HepG2 (cell line): ENCODE data around the gene RAB36. TPM values are rescaled to one million over a fixed set of nuclear protein-coding genes. Genes with fewer than 3 reads are reported as not detected.

Experiments
- CCAR2 ChIP-seq: fragments of 200-400 bp; formaldehyde crosslinking; optimal IDR thresholded peaks from 2 replicates; pipeline ENCODE3; 2018; ENCODE audit warnings: low read depth, mild to moderate bottlenecking, low read length, moderate library complexity
- DMAP1 ChIP-seq: IDR thresholded peaks from 2 replicates; pipeline ENCODE4 v1.6.1; 2016
- DMTF1 ChIP-seq: sonication (generic); formaldehyde crosslinking; IDR thresholded peaks from 2 replicates; pipeline ENCODE4 v1.4.0; 2020; ENCODE audit warnings: mild to moderate bottlenecking, missing genetic modification reagents
- ELF1 ChIP-seq: sonication (generic); formaldehyde crosslinking; IDR thresholded peaks from 2 replicates; pipeline ENCODE4 v1.4.0; 2020; ENCODE audit warnings: missing genetic modification reagents
- IRX3 ChIP-seq: sonication (generic); formaldehyde crosslinking; IDR thresholded peaks from 2 replicates; pipeline ENCODE4 v1.8.1; 2023; ENCODE audit warnings: mild to moderate bottlenecking, low read depth, missing genetic modification reagents, borderline replicate concordance
- RNF2 ChIP-seq: fragments of 450-650 bp; conservative IDR thresholded peaks from 2 replicates; pipeline ENCODE4 v1.6.1; 2016; ENCODE audit warnings: low read depth
- SOX13 ChIP-seq, 3 experiments: fragments of 450-650 bp in 1 of 3; sonication (generic) in 1 of 3; formaldehyde crosslinking in 1 of 3; IDR thresholded peaks in 2 of 3; conservative IDR thresholded peaks in 1 of 3; 2 replicates each; pipeline versions ENCODE4 v1.5.0 to v1.6.1; 2016 to 2020; ENCODE audit warnings: antibody characterized with exemption in 1 of 3, mild to moderate bottlenecking in 1 of 3, missing compliant biosample characterization in 1 of 3, missing genetic modification reagents in 1 of 3, moderate library complexity in 1 of 3
- SOX6 ChIP-seq, 2 experiments: fragments of 450-650 bp in 1 of 2; sonication (generic) in 1 of 2; formaldehyde crosslinking in 1 of 2; IDR thresholded peaks; 2 replicates each; pipeline versions ENCODE4 v1.4.0 to v1.6.1; 2017 to 2020; ENCODE audit warnings: antibody characterized with exemption in 1 of 2, mild to moderate bottlenecking in 1 of 2, missing genetic modification reagents in 1 of 2
- USF2 ChIP-seq, 2 experiments: sonication (generic) in 1 of 2; formaldehyde crosslinking in 1 of 2; IDR thresholded peaks; 2 replicates each; pipeline versions ENCODE4 v1.5.1 to v1.6.1; 2011 to 2020; ENCODE audit warnings: borderline replicate concordance in 1 of 2, low read depth in 1 of 2, low read length in 1 of 2, mild to moderate bottlenecking in 1 of 2, missing genetic modification reagents in 1 of 2, moderate library complexity in 1 of 2
- ZBTB8A ChIP-seq: sonication (generic); formaldehyde crosslinking; IDR thresholded peaks from 2 replicates; pipeline ENCODE4 v1.4.0; 2020; ENCODE audit warnings: mild to moderate bottlenecking, low read depth, missing genetic modification reagents, borderline replicate concordance
- ZNF44 ChIP-seq: sonication (generic); formaldehyde crosslinking; IDR thresholded peaks from 2 replicates; pipeline ENCODE4 v1.5.1; 2020; ENCODE audit warnings: mild to moderate bottlenecking, missing genetic modification reagents
- ZNF552 ChIP-seq: sonication (generic); formaldehyde crosslinking; IDR thresholded peaks from 2 replicates; pipeline ENCODE4 v1.9.0; 2022; ENCODE audit warnings: missing genetic modification reagents, mild to moderate bottlenecking, borderline replicate concordance
- ZNF562 ChIP-seq: sonication (generic); formaldehyde crosslinking; IDR thresholded peaks from 2 replicates; pipeline ENCODE4 v1.8.0; 2022; ENCODE audit warnings: missing genetic modification reagents, borderline replicate concordance
- ZNF598 ChIP-seq: sonication (generic); formaldehyde crosslinking; IDR thresholded peaks from 2 replicates; pipeline ENCODE4 v1.5.1; 2020; ENCODE audit warnings: mild to moderate bottlenecking, missing genetic modification reagents, borderline replicate concordance
- ZNF619 ChIP-seq: sonication (generic); formaldehyde crosslinking; IDR thresholded peaks from 2 replicates; pipeline ENCODE4 v1.4.0; 2020; ENCODE audit warnings: mild to moderate bottlenecking, missing genetic modification reagents
- polyA plus RNA-seq, 8 experiments: library from polyadenylated mRNA; depleted of rRNA in 3 of 8; stranded (reverse) in 7 of 8; unstranded in 1 of 8; fragments of >200 nt; fragmentation: Illumina TruSeq in 4 of 8; extraction: Trizol in 4 of 8; gene quantifications; 2 replicates each; pipeline versions ENCODE4 v1.2.1 to v1.2.3, GENCODE V29; 2011 to 2016; ENCODE audit warnings: low read depth in 4 of 8, missing spikeins in 1 of 8, mixed read lengths in 1 of 8; ENCODE audit not compliant: insufficient read depth in 1 of 8
- total RNA-seq, 5 experiments: library from RNA; depleted of rRNA; stranded (reverse); fragments of >200 nt; fragmentation: Illumina TruSeq; extraction: Trizol; gene quantifications; 2 replicates each; pipeline ENCODE4 v1.2.3, GENCODE V29; 2016; ENCODE audit warnings: low read depth in 1 of 5
- TF ChIP-seq, protein P1 (sequence below): sonication (generic); formaldehyde crosslinking; IDR thresholded peaks from 2 replicates; pipeline ENCODE4 v1.4.0; 2020; ENCODE audit warnings: missing genetic modification reagents
- TF ChIP-seq, protein P2 (sequence below): sonication (generic); formaldehyde crosslinking; IDR thresholded peaks from 2 replicates; pipeline ENCODE4 v1.8.0; 2022; ENCODE audit warnings: missing genetic modification reagents, mild to moderate bottlenecking, moderate library complexity, borderline replicate concordance
- TF ChIP-seq, protein P3 (sequence below): sonication (generic); formaldehyde crosslinking; IDR thresholded peaks from 2 replicates; pipeline ENCODE4 v1.5.1; 2020; ENCODE audit warnings: mild to moderate bottlenecking, missing genetic modification reagents, borderline replicate concordance

The RAB36 gene
- total and polyA plus RNA-seq, 2 of the 13 experiments (the other 11 are each of a cell fraction or from before 2014, with no cell fraction given): 0.24 to 0.86 TPM

DNA sequence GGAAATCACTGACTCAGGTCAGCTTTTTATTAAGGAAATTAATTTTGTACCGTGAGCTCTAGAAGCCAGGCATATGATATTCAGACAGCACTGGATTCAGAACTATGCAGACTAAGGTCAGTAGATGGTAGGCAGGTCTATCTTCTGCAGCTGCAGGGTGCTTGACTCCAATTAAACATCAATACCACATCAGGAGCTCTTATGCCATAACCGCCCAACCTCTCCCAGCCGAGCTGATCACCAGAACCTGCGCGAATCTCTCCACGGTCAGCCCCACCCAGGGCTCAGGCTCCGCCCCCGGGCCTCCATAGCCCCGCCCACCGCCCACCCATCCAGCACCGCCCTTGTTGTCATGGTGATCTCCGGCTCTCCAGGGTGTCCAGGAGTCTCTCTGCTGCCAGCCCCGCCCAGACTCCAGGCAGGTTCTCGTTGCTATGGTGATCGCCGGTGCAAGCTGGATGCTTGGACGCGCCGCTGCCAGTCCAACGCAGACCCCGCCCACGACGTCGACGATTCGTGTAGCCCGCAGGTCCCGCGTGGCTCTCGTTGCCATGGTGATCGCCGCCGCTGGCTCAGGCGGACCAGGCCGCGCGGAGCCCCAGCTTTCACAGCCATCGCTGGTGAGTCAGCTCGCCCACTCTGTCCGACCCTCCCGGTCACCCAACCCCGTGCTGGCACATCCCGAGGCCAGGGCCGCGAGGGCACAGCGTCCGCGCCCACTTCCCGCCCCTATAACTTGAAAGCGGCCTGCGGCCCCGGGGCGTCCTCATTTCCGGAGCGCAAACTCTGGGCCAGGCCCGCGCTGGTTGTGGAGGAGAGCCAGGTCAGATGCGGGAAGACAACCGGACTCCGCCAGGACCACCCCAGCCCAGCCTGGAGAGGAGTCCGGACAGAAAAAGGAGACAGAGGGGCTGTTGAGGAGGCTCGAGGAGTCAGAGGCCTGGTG lies at the start of gene RAB36 (continued):
- TF ChIP-seq USF2 (IDR thresholded peaks at IDR 0.05; ENCODE audit: low read depth, low read length) (no peak), USF2 (CRISPR knock-in tag; IDR thresholded peaks at IDR 0.05; ENCODE audit: borderline replicate concordance) (no peak), DMTF1 (CRISPR knock-in tag) (no peak), ELF1 (CRISPR knock-in tag) (no peak), ZNF552 (no peak), RNF2 (no peak), ZNF619 (CRISPR knock-in tag) (no peak), ZNF562 (CRISPR knock-in tag) (no peak), DMAP1 (CRISPR knock-in tag) (no peak), IRX3 (no peak), ZNF598 (no peak), ZNF44 (CRISPR knock-in tag) (no peak), SOX13 (IDR thresholded peaks at IDR 0.05) (no peak), SOX13 (CRISPR knock-in tag; conservative IDR thresholded peaks at IDR 0.05 in 1 of 2, IDR thresholded peaks at IDR 0.05 in 1 of 2) (no peak), SOX6 (IDR thresholded peaks at IDR 0.05) (no peak), SOX6 (CRISPR knock-in tag; IDR thresholded peaks at IDR 0.05) (no peak), ZBTB8A (CRISPR knock-in tag) (no peak), CCAR2 (no peak)
- TF ChIP-seq, protein P1, sequence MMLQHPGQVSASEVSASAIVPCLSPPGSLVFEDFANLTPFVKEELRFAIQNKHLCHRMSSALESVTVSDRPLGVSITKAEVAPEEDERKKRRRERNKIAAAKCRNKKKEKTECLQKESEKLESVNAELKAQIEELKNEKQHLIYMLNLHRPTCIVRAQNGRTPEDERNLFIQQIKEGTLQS (CRISPR knock-in tag): no peak
- TF ChIP-seq, protein P2, sequence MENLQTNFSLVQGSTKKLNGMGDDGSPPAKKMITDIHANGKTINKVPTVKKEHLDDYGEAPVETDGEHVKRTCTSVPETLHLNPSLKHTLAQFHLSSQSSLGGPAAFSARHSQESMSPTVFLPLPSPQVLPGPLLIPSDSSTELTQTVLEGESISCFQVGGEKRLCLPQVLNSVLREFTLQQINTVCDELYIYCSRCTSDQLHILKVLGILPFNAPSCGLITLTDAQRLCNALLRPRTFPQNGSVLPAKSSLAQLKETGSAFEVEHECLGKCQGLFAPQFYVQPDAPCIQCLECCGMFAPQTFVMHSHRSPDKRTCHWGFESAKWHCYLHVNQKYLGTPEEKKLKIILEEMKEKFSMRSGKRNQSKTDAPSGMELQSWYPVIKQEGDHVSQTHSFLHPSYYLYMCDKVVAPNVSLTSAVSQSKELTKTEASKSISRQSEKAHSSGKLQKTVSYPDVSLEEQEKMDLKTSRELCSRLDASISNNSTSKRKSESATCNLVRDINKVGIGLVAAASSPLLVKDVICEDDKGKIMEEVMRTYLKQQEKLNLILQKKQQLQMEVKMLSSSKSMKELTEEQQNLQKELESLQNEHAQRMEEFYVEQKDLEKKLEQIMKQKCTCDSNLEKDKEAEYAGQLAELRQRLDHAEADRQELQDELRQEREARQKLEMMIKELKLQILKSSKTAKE (CRISPR knock-in tag): no peak
- TF ChIP-seq, protein P3, sequence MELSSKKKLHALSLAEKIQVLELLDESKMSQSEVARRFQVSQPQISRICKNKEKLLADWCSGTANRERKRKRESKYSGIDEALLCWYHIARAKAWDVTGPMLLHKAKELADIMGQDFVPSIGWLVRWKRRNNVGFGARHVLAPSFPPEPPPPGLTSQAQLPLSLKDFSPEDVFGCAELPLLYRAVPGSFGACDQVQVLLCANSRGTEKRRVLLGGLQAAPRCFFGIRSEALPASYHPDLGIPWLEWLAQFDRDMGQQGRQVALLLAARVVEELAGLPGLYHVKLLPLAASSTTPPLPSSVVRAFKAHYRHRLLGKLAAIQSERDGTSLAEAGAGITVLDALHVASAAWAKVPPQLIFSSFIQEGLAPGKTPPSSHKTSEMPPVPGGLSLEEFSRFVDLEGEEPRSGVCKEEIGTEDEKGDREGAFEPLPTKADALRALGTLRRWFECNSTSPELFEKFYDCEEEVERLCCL (CRISPR knock-in tag): no peak
